ENCODE results near the gene ADAMTS7.

ADAMTS7 gene

GRCh38 chr15:78718837-78719236, 92.4 kb downstream of the ADAMTS7 start:
- Histone ChIP-seq H3K36me3 (no peaks in the 10 kb centered on the region), H3K4me3 (ENCODE audit: low read depth, low read length) (no peak overlapping the region)
- TF ChIP-seq CTCF (IDR thresholded peaks at IDR 0.05; ENCODE audit: low read depth, low read length), result no peak

GRCh38 chr15:78717956-78718656, 93.2 kb downstream of the ADAMTS7 start:
- DNase-seq, result no peak
- H3K27me3 ChIP-seq (ENCODE audit: insufficient read depth, low read depth, severe bottlenecking), result no peaks in the 10 kb centered on the region
- no peak overlapping the region for H3K27ac ChIP-seq
- H3K36me3 ChIP-seq, result no peaks in the 10 kb centered on the region
- no peak overlapping the region for H3K4me3 ChIP-seq (ENCODE audit: low read depth, low read length)
- TF ChIP-seq CTCF (IDR thresholded peaks at IDR 0.05; ENCODE audit: low read depth, low read length), result no peak
- no peaks in the 10 kb centered on the region for H3K9me3 ChIP-seq (ENCODE audit: severe bottlenecking)

More at GRCh38 chr15:78718837-78719236, 92.4 kb downstream of the ADAMTS7 start:
- no peaks in the 10 kb centered on the region for H3K9me3 ChIP-seq (ENCODE audit: severe bottlenecking)
- DNase-seq, result no peak
- H3K27me3 ChIP-seq (ENCODE audit: insufficient read depth, low read depth, severe bottlenecking), result no peaks in the 10 kb centered on the region
- H3K27ac ChIP-seq, result no peak overlapping the region

GRCh38 chr15:78716651-78717050, 94.6 kb downstream of the ADAMTS7 start:
- no peak overlapping the region for H3K4me3 ChIP-seq (ENCODE audit: low read depth, low read length)
- H3K9me3 ChIP-seq (ENCODE audit: severe bottlenecking), result peaks cover 3% of the 10 kb centered on the region
- no peaks in the 10 kb centered on the region for H3K27me3 ChIP-seq (ENCODE audit: insufficient read depth, low read depth, severe bottlenecking)
- no peak overlapping the region for H3K27ac ChIP-seq
- H3K36me3 ChIP-seq, result no peaks in the 10 kb centered on the region
- no peak for DNase-seq
- no peak for TF ChIP-seq CTCF (IDR thresholded peaks at IDR 0.05; ENCODE audit: low read depth, low read length)

GRCh38 chr15:78715930-78716329, 95.3 kb downstream of the ADAMTS7 start:
- TF ChIP-seq CTCF (IDR thresholded peaks at IDR 0.05; ENCODE audit: low read depth, low read length), result no peak
- Histone ChIP-seq H3K27me3 (ENCODE audit: insufficient read depth, low read depth, severe bottlenecking) (no peaks in the 10 kb centered on the region), H3K36me3 (no peaks in the 10 kb centered on the region), H3K9me3 (ENCODE audit: severe bottlenecking) (peaks cover 3% of the 10 kb centered on the region), H3K4me3 (ENCODE audit: low read depth, low read length) (no peak overlapping the region), H3K27ac (no peak overlapping the region)
- no peak for DNase-seq

GRCh38 chr15:78715434-78715833, 95.8 kb downstream of the ADAMTS7 start:
- H3K4me3 ChIP-seq (ENCODE audit: low read depth, low read length), result no peak overlapping the region
- no peaks in the 10 kb centered on the region for H3K36me3 ChIP-seq
- no peak overlapping the region for H3K27ac ChIP-seq
- peaks cover 3% of the 10 kb centered on the region for H3K9me3 ChIP-seq (ENCODE audit: severe bottlenecking)
- no peak for TF ChIP-seq CTCF (IDR thresholded peaks at IDR 0.05; ENCODE audit: low read depth, low read length)
- no peak for DNase-seq
- no peaks in the 10 kb centered on the region for H3K27me3 ChIP-seq (ENCODE audit: insufficient read depth, low read depth, severe bottlenecking)

- DNase-seq, result no peak
- H3K27me3 ChIP-seq (ENCODE audit: insufficient read depth, low read depth, severe bottlenecking), result no peaks in the 10 kb centered on the region
- no peak overlapping the region for H3K4me3 ChIP-seq (ENCODE audit: low read depth, low read length)
- no peaks in the 10 kb centered on the region for H3K36me3 ChIP-seq
- no peak overlapping the region for H3K27ac ChIP-seq
- TF ChIP-seq CTCF (IDR thresholded peaks at IDR 0.05; ENCODE audit: low read depth, low read length), result peak; percentile 29; the same call in 1 of the 2 replicates
- peaks cover 3% of the 10 kb centered on the region for H3K9me3 ChIP-seq (ENCODE audit: severe bottlenecking)
Observed at GRCh38 chr15:78714890-78715289, 96.4 kb downstream of the ADAMTS7 start.

Data from WERI-Rb-1 (cell line).